Measurements from ENCODE around the gene CDK9. TPM values are rescaled to one million over a fixed set of nuclear protein-coding genes. Genes with fewer than 3 reads are reported as not detected.

Gene CDK9
- total and polyA plus RNA-seq, 2 of the 4 experiments (the other 2 are of a cell fraction), result 30.3 to 49.9 TPM

DNA sequence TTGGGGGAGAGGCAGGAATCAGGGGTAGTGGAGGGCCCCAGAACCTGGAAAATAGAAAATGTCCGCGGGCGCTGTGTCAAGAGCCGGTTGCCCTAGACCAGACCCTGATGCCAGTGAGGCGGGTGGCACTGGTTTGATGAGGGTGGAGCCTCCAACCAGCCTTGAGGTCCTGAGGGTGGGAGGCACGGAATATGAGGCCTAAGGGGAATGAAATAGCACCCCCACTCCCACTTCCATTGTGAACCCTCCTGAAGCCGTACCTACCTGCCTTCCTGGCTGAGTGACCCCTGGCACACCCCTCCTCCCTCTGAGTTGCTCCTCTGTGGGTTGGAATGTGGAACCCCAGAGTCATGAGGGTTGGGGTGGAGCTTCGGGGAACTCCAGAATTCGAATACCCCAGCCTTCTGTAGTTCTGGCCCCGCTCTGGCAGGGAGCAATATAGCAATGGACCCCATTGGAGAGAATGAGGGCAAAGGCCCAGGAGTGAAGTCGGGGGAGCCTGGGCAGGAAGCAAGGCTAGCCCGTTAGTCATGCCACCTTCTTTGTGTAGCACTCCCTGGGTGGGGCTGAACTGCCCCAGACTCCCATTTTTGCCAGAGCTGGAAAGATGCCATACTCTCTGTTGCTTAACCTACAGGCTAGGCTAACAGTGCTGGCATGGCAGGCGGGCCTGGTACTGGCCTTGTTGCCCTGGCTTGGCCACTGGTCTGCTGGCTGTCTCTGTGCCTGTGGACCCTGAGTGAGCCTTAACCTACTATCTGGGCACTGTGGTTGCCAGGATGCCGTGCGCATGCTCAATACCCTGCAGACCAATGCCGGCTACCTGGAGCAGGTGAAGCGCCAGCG lies 17.9 kb downstream of the CDK9 start:
- no TSS peak for BruUV-seq (replicated peaks)
- peak overlapping the region; percentile 93 for H3K23ac ChIP-seq (ENCODE audit: low read depth, low read length)
- H3K9ac ChIP-seq (ENCODE audit: low read depth, low read length), result peak overlapping the region; percentile 94
- peak overlapping the region; percentile 100 for H2AFZ ChIP-seq (replicated peaks; ENCODE audit: low read length, poor library complexity)
- H3K9me1 ChIP-seq (ENCODE audit: insufficient read depth, low read length), result peaks cover 15% of the 10 kb centered on the region; the same call in 1 of the 2 replicates
- H2AK9ac ChIP-seq (replicated peaks; ENCODE audit: low read depth, low read length, poor library complexity), result peak overlapping the region; percentile 99
- peak overlapping the region; percentile 71 for H3K4me3 ChIP-seq (ENCODE audit: insufficient read depth, low read depth, low read length)
- peak overlapping the region; percentile 45 for H3K18ac ChIP-seq (ENCODE audit: low read depth, low read length)
- H2BK5ac ChIP-seq (ENCODE audit: low read depth, low read length, poor library complexity, severe bottlenecking), result peak overlapping the region; percentile 65
- peak overlapping the region; percentile 98 for H3K4ac ChIP-seq (ENCODE audit: low read depth, low read length)
- no peaks in the 10 kb centered on the region; the same call in 1 of the 2 replicates for H4K20me1 ChIP-seq (ENCODE audit: insufficient read depth, low read length)
- ChIA-PET POLR2A (ENCODE audit: unreplicated experiment) (interaction anchor here (1.5 kb wide), 1 partner anchor 11 kb away, joined by 15 read pairs; no protein-coding TSS in a partner anchor), CTCF (no interaction called here)
- DNase-seq (no peak), ATAC-seq (ENCODE audit: low read depth) (peak; percentile 19)
- H2BK120ac ChIP-seq (ENCODE audit: low read depth, low read length), result peak overlapping the region; percentile 62
- H4K5ac ChIP-seq (ENCODE audit: low read depth, low read length), result peak overlapping the region; percentile 64
- no peaks in the 10 kb centered on the region for H3K27me3 ChIP-seq (ENCODE audit: control insufficient read depth, insufficient read depth, low read length)
- intact Hi-C loops (cut with micrococcal nuclease), result loop anchor here (5.0 kb wide), 2 partner anchors 49 to 114 kb away; partner anchors contain the start of genes ENG and ST6GALNAC4
- H2AK5ac ChIP-seq (ENCODE audit: low read depth, low read length), result peak overlapping the region; percentile 96
- in situ Hi-C loops (cut with MboI; ENCODE audit: low sequenced_read_pairs), result no loop called here
- H2BK20ac ChIP-seq (ENCODE audit: low read depth, low read length), result no peak overlapping the region
- peak overlapping the region; percentile 84 to 98 for H4K8ac ChIP-seq (ENCODE audit: low read depth in 2 of 2, low read length in 2 of 2)
- peaks cover 15% of the 10 kb centered on the region for H3K4me1 ChIP-seq (ENCODE audit: control insufficient read depth, insufficient read depth, low read length)
- no peaks in the 10 kb centered on the region for H3K9me3 ChIP-seq (ENCODE audit: control insufficient read depth, insufficient read depth, low read length)
- peak overlapping the region; percentile 94 for H3K56ac ChIP-seq (ENCODE audit: extremely low read depth, insufficient read depth, low read length)
- H3K36me3 ChIP-seq (ENCODE audit: control insufficient read depth, insufficient read depth, low read length), result peaks cover 26% of the 10 kb centered on the region
- H3K27ac ChIP-seq (ENCODE audit: insufficient read depth, low read length), result peak overlapping the region; percentile 79
- peaks cover 27 to 49% of the 10 kb centered on the region in 2 experiments for H3K79me1 ChIP-seq (ENCODE audit: low read depth in 1 of 2, low read length in 2 of 2)
- H2BK15ac ChIP-seq (ENCODE audit: low read depth, low read length), result peak overlapping the region; percentile 49; the same call in 1 of the 3 replicates
- H3K4me2 ChIP-seq (ENCODE audit: low read depth, low read length), result peak overlapping the region; percentile 93
- WGBS, 2 experiments (ENCODE audit: extremely low coverage in 2 of 2, insufficient read length in 1 of 2), result 67% methylated on average over 5 of the region's 18 CpGs; no CpG with 5 or more reads in 1 of the 2 experiments
- no peak for TF ChIP-seq SMC3 (IDR thresholded peaks at IDR 0.05; ENCODE audit: low read depth, low read length)
- TF ChIP-seq CEBPB (IDR thresholded peaks at IDR 0.05; ENCODE audit: low read depth, low read length), result peak; percentile 44; the same call in 1 of the 2 replicates
- dilution Hi-C loops (cut with HindIII; ENCODE audit: low sequenced_read_pairs, unreplicated experiment), result no loop called here
- H3K14ac ChIP-seq (replicated peaks; ENCODE audit: low read depth, low read length), result peak overlapping the region; percentile 98
- peak overlapping the region; percentile 84 for H4K91ac ChIP-seq (ENCODE audit: insufficient read depth, low read depth, low read length)
